WTC11 (cell line): ENCODE measurements around the gene NPPA.

Experiments used
- CTCF ChIP-seq: fragments of 200-600 bp; IDR thresholded peaks from 2 replicates; pipeline ENCODE4 v1.8.0; 2022; ENCODE audit warnings: antibody characterized with exemption
- GTF2I ChIP-seq: fragments of 250-450 bp; sonication (Bioruptor Pico); conservative IDR thresholded peaks from 2 replicates; pipeline ENCODE4 v1.4.0; 2021; ENCODE audit warnings: mild to moderate bottlenecking
- PRDM15 ChIP-seq: sonication (generic); formaldehyde crosslinking; IDR thresholded peaks from 2 replicates; pipeline ENCODE4 v1.8.0; 2022; ENCODE audit warnings: missing genetic modification reagents
- USF1 ChIP-seq: sonication (generic); formaldehyde crosslinking; IDR thresholded peaks from 2 replicates; pipeline ENCODE4 v1.8.0; 2022; ENCODE audit warnings: mild to moderate bottlenecking, missing genetic modification reagents
- ZNF121 ChIP-seq: sonication (generic); formaldehyde crosslinking; IDR thresholded peaks from 2 replicates; pipeline ENCODE4 v1.8.0; 2023; ENCODE audit warnings: missing genetic modification reagents
- ZNF281 ChIP-seq: sonication (generic); formaldehyde crosslinking; IDR thresholded peaks from 2 replicates; pipeline ENCODE4 v1.8.0; 2023; ENCODE audit warnings: mild to moderate bottlenecking, missing genetic modification reagents
- ZNF423 ChIP-seq: fragments of 250-450 bp; sonication (Bioruptor Pico); IDR thresholded peaks from 2 replicates; pipeline ENCODE4 v2.1.2; 2022; ENCODE audit warnings: mild to moderate bottlenecking, moderate library complexity

GRCh38 chr1:11802973-11803885 is 44.4 kb downstream of the NPPA start:
- no peak for TF ChIP-seq ZNF281 (CRISPR knock-in tag)
- no peak for TF ChIP-seq ZNF423
- no peak for TF ChIP-seq GTF2I (CRISPR knock-in tag)
- TF ChIP-seq CTCF: no peak
- TF ChIP-seq ZNF121 (CRISPR knock-in tag): no peak
- TF ChIP-seq PRDM15: no peak
- no peak for TF ChIP-seq USF1 (CRISPR knock-in tag)
